Measurements from ENCODE around the gene DTNBP1. TPM values are rescaled to one million over a fixed set of nuclear protein-coding genes. Genes with fewer than 3 reads are reported as not detected.

Gene DTNBP1
- total RNA-seq, 1 donor from 2014 or later, result 17.2 TPM

DNA sequence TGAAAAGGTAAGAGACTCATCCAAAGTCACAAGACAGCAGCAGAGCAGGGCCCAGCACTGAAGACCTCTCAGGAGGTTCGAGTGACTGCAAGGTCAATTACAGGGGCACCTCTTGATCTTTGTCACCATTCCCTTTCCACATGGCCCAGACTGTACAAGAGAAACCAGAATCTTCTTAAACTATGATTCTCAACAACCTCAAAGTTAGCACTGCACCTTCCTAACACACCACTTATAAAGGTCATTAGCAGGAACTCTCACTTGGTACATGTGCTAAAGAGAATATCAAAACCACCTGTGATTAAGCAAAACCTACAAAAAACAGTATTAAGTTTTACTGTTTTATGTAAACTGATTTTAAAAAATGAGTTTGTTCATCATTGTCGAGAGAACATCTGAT is 70.2 kb downstream of the DTNBP1 start:
- DNase-seq (ENCODE audit: low spot score), result no peak
- Mint-ChIP-seq H3K36me3 (ENCODE audit: low read depth) (peaks cover 10% of the 10 kb centered on the region), H3K9me3 (no peaks in the 10 kb centered on the region), H3K27ac (no peak overlapping the region), H3K27me3 (ENCODE audit: insufficient read depth) (no peaks in the 10 kb centered on the region), H3K4me1 (ENCODE audit: low read depth) (peaks cover 17% of the 10 kb centered on the region), H3K4me3 (no peak overlapping the region)
- intact Hi-C loops (cut with micrococcal nuclease), result no loop called here

GRCh38 chr6:15588971-15589634 is 73.7 kb downstream of the DTNBP1 start:
- H3K27ac Mint-ChIP-seq, result peak overlapping the region; percentile 33
- no peak for DNase-seq (ENCODE audit: low spot score)
- H3K4me3 Mint-ChIP-seq, result no peak overlapping the region
- no peaks in the 10 kb centered on the region for H3K9me3 Mint-ChIP-seq
- H3K27me3 Mint-ChIP-seq (ENCODE audit: insufficient read depth), result no peaks in the 10 kb centered on the region
- intact Hi-C loops (cut with micrococcal nuclease), result loop anchor here (1.0 kb wide), 2 partner anchors 34 to 40 kb away; no protein-coding TSS in a partner anchor
- H3K4me1 Mint-ChIP-seq (ENCODE audit: low read depth), result peaks cover 24% of the 10 kb centered on the region
- H3K36me3 Mint-ChIP-seq (ENCODE audit: low read depth), result peaks cover 4% of the 10 kb centered on the region

- no peak for DNase-seq (ENCODE audit: low spot score)
- H3K4me1 Mint-ChIP-seq (ENCODE audit: low read depth), result peaks cover 24% of the 10 kb centered on the region
These were observed 76.3 kb downstream of the DTNBP1 start for GRCh38 chr6:15586503-15586902.

DNA sequence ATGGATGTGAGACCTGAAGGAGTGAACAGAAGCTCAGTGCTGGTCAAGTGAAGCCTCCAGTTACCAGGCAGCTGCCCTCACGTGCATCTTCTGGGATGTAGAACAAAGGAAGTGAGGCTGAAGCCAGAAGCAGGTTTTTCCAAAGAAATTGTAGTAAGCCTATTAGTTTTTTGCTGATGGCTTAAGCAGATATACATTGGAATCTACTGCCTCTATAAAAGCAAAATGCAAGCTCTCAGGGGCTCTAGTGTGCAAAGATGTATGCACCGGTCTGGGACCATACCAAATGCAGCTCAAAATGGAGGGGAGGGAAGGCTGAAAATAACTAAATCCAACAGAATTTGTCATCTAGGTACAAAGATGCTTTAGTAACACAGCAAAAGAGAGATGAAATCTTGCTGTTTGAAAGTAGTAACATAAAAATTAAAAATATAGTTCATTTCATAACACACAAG is 77.0 kb downstream of the DTNBP1 start:
- no peaks in the 10 kb centered on the region for H3K9me3 Mint-ChIP-seq
- H3K27me3 Mint-ChIP-seq (ENCODE audit: insufficient read depth), result no peaks in the 10 kb centered on the region
- peaks cover 4% of the 10 kb centered on the region for H3K36me3 Mint-ChIP-seq (ENCODE audit: low read depth)
- H3K4me3 Mint-ChIP-seq, result no peak overlapping the region
- DNase-seq (ENCODE audit: low spot score), result no peak
- no peak overlapping the region for H3K27ac Mint-ChIP-seq
- H3K4me1 Mint-ChIP-seq (ENCODE audit: low read depth), result peaks cover 24% of the 10 kb centered on the region
- intact Hi-C loops (cut with micrococcal nuclease), result no loop called here

More at GRCh38 chr6:15586503-15586902, 76.3 kb downstream of the DTNBP1 start:
- no peaks in the 10 kb centered on the region for H3K9me3 Mint-ChIP-seq
- peaks cover 4% of the 10 kb centered on the region for H3K36me3 Mint-ChIP-seq (ENCODE audit: low read depth)
- intact Hi-C loops (cut with micrococcal nuclease), result no loop called here
- H3K27me3 Mint-ChIP-seq (ENCODE audit: insufficient read depth), result no peaks in the 10 kb centered on the region
- H3K4me3 Mint-ChIP-seq, result no peak overlapping the region
- no peak overlapping the region for H3K27ac Mint-ChIP-seq

- Mint-ChIP-seq H3K27me3 (ENCODE audit: insufficient read depth) (no peaks in the 10 kb centered on the region), H3K9me3 (no peaks in the 10 kb centered on the region), H3K27ac (no peak overlapping the region), H3K36me3 (ENCODE audit: low read depth) (no peaks in the 10 kb centered on the region), H3K4me3 (no peak overlapping the region), H3K4me1 (ENCODE audit: low read depth) (peaks cover 7% of the 10 kb centered on the region)
- DNase-seq (ENCODE audit: low spot score), result no peak
- intact Hi-C loops (cut with micrococcal nuclease), result no loop called here
These were observed 80.3 kb downstream of the DTNBP1 start for GRCh38 chr6:15582499-15582898.

DNA sequence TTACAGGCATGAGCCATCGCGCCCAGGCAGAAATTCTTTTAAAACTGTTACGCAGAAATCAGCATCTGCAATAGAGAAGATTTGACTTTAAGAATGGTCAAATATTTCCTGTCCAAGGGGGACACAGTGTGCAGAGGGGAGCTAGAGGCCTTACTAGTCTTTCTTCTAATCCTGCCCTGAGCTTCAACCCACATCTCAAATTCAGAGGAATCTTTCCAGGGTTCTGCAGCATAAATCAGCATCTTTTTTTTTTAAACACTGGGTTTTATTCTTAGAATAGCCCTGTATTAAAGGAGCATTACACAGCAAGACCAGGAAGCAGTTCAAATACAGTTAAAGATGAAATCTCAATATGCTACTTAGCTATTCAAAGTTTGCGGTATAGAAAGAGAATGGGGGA is 81.1 kb downstream of the DTNBP1 start:
- Mint-ChIP-seq H3K27me3 (ENCODE audit: insufficient read depth) (no peaks in the 10 kb centered on the region), H3K27ac (no peak overlapping the region), H3K4me1 (ENCODE audit: low read depth) (peaks cover 4% of the 10 kb centered on the region), H3K4me3 (no peak overlapping the region), H3K9me3 (no peaks in the 10 kb centered on the region), H3K36me3 (ENCODE audit: low read depth) (no peaks in the 10 kb centered on the region)
- DNase-seq (ENCODE audit: low spot score), result no peak
- intact Hi-C loops (cut with micrococcal nuclease), result no loop called here

DNA sequence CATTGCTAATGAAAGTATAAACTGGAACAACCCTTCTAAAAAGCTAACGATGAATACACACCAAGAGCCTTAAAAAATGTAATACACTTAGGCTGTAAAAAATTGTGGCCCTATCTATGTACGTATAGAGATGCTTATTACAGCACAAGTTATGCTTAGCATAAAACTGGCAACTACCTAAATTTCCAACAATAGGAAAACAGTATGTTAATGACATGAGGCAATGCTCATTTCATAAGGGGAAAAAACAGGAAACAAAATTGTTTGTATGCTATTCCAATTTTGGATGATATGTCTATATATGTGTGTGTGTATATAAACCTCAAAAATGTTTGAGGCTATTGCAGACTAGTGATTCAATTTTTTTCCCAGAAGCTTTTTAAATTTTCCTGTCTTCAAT is 82.5 kb downstream of the DTNBP1 start:
- Mint-ChIP-seq H3K9me3 (no peaks in the 10 kb centered on the region), H3K4me3 (no peak overlapping the region), H3K4me1 (ENCODE audit: low read depth) (peaks cover 5% of the 10 kb centered on the region), H3K27ac (no peak overlapping the region), H3K36me3 (ENCODE audit: low read depth) (no peaks in the 10 kb centered on the region), H3K27me3 (ENCODE audit: insufficient read depth) (no peaks in the 10 kb centered on the region)
- intact Hi-C loops (cut with micrococcal nuclease), result no loop called here
- no peak for DNase-seq (ENCODE audit: low spot score)

- intact Hi-C loops (cut with micrococcal nuclease), result no loop called here
- H3K27ac Mint-ChIP-seq, result no peak overlapping the region
- H3K27me3 Mint-ChIP-seq (ENCODE audit: insufficient read depth), result no peaks in the 10 kb centered on the region
- no peaks in the 10 kb centered on the region for H3K9me3 Mint-ChIP-seq
- peaks cover 6% of the 10 kb centered on the region for H3K4me1 Mint-ChIP-seq (ENCODE audit: low read depth)
- no peak overlapping the region for H3K4me3 Mint-ChIP-seq
- no peaks in the 10 kb centered on the region for H3K36me3 Mint-ChIP-seq (ENCODE audit: low read depth)
- DNase-seq (ENCODE audit: low spot score), result no peak
These were observed 84.0 kb downstream of the DTNBP1 start for GRCh38 chr6:15578716-15579391.

DNA sequence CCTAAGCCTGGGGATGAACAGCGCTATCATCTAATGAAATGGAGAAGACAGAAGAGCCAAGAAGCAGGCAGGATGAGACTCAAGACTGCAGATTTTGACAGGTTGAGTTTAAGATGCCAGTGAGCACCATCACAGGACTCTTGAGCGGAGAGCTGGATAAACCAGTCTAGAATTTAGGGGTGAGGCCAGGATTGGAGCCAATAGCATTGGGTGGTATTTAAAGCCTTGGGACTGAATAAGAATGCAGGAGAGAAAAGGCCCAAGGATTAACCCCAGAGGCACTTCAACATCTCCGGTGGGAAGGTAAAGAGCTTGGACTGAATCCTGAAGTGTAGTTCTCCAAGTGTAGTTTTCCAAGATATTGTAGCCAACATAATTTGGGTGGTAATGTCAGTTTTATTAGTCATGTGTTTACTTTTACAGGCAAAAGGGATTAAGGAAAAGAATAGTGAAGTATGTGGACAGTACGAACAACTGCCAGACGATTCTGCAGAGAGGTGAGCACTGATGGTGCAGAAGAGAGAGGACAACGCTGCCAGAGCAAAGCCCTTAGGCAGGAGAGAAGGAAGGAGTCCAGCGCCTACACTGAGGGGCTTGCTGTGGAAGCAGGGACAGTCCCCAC is 85.2 kb downstream of the DTNBP1 start:
- no peaks in the 10 kb centered on the region for H3K9me3 Mint-ChIP-seq
- H3K4me3 Mint-ChIP-seq, result no peak overlapping the region
- no peaks in the 10 kb centered on the region for H3K27me3 Mint-ChIP-seq (ENCODE audit: insufficient read depth)
- no peak overlapping the region for H3K27ac Mint-ChIP-seq
- H3K4me1 Mint-ChIP-seq (ENCODE audit: low read depth), result peaks cover 6% of the 10 kb centered on the region
- intact Hi-C loops (cut with micrococcal nuclease), result no loop called here
- no peaks in the 10 kb centered on the region for H3K36me3 Mint-ChIP-seq (ENCODE audit: low read depth)
- DNase-seq (ENCODE audit: low spot score), result no peak

- peaks cover 6% of the 10 kb centered on the region for H3K4me1 Mint-ChIP-seq (ENCODE audit: low read depth)
- DNase-seq (ENCODE audit: low spot score), result no peak
- H3K36me3 Mint-ChIP-seq (ENCODE audit: low read depth), result no peaks in the 10 kb centered on the region
- H3K27me3 Mint-ChIP-seq (ENCODE audit: insufficient read depth), result no peaks in the 10 kb centered on the region
- no peak overlapping the region for H3K4me3 Mint-ChIP-seq
- no peak overlapping the region for H3K27ac Mint-ChIP-seq
- intact Hi-C loops (cut with micrococcal nuclease), result no loop called here
- no peaks in the 10 kb centered on the region for H3K9me3 Mint-ChIP-seq
These were observed 85.7 kb downstream of the DTNBP1 start for GRCh38 chr6:15577106-15577505.

DNA sequence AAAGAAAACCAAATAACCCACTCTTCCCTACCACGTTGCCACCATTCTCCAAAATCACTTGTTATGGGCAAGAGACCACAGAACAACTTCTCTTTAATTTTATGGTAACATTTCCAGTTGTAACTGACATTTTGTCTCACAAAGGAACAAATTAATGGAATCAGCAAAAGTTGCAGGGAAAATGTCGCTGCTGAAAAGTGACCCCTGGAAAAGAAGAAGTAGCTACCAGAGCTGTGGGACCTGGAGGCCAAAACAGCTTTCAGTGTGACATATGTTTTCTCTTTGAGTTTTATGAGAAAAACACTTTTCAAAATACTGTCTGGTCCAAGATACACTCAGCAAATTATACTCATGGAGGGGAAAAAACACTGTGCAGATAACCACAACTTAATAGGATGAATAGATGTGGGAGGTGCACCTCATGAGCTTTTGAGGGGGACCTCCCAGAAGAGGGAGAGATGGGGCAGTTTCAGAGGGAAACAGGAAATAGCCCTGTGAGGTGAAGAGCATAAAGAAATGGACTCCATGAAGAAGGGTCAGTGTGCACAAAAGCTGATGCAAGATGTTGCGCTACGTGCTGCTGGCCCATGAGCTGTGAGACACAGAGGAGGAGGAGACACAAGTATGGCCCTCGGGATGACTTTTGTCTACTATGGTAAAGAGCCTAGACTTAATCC is 87.3 kb downstream of the DTNBP1 start:
- no peaks in the 10 kb centered on the region for H3K9me3 Mint-ChIP-seq
- intact Hi-C loops (cut with micrococcal nuclease), result no loop called here
- no peaks in the 10 kb centered on the region for H3K27me3 Mint-ChIP-seq (ENCODE audit: insufficient read depth)
- peaks cover 6% of the 10 kb centered on the region for H3K4me1 Mint-ChIP-seq (ENCODE audit: low read depth)
- DNase-seq (ENCODE audit: low spot score), result no peak
- no peak overlapping the region for H3K4me3 Mint-ChIP-seq
- no peak overlapping the region for H3K27ac Mint-ChIP-seq
- H3K36me3 Mint-ChIP-seq (ENCODE audit: low read depth), result no peaks in the 10 kb centered on the region

GRCh38 chr6:15574486-15574885 is 88.3 kb downstream of the DTNBP1 start:
- DNase-seq (ENCODE audit: low spot score), result no peak
- Mint-ChIP-seq H3K4me1 (ENCODE audit: low read depth) (peaks cover 12% of the 10 kb centered on the region), H3K4me3 (no peak overlapping the region), H3K36me3 (ENCODE audit: low read depth) (no peaks in the 10 kb centered on the region), H3K27ac (no peak overlapping the region), H3K27me3 (ENCODE audit: insufficient read depth) (no peaks in the 10 kb centered on the region), H3K9me3 (no peaks in the 10 kb centered on the region)
- intact Hi-C loops (cut with micrococcal nuclease), result no loop called here

DNA sequence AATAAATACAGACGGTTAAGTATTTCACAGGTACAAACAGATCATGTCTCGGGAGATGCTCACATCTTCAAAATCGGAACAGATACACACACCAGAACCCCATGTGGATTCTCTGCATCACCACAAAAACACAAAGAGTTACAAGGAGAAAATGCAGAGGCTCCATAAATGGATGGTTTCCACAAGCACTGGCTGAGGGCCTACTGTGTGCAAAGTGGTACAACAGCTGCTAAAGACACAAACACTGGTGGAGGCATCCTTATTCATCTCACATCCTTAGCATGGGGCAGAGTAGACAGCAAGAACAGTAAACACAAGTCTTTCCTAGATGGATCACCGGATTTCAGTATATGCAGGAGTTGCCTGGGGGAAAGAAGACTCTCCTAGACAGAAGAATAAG is 88.8 kb downstream of the DTNBP1 start:
- DNase-seq (ENCODE audit: low spot score), result no peak
- H3K36me3 Mint-ChIP-seq (ENCODE audit: low read depth), result no peaks in the 10 kb centered on the region
- H3K4me3 Mint-ChIP-seq, result no peak overlapping the region
- intact Hi-C loops (cut with micrococcal nuclease), result no loop called here
- H3K4me1 Mint-ChIP-seq (ENCODE audit: low read depth), result peaks cover 13% of the 10 kb centered on the region
- H3K27ac Mint-ChIP-seq, result no peak overlapping the region
- H3K27me3 Mint-ChIP-seq (ENCODE audit: insufficient read depth), result no peaks in the 10 kb centered on the region
- no peaks in the 10 kb centered on the region for H3K9me3 Mint-ChIP-seq

All from activated T-helper 1 cell treated with anti-CD3 and anti-CD28 coated beads, Interleukin-12 subunit alpha, Interleukin-12 subunit beta, Interleukin-2, Interleukin-4 antibody, amounts not matched to agents 30 ng/mL and 10 ng/mL and 1 ng/mL, durations not matched to agents 14 hours and 24 hours and 36 hours (primary cell).